ES-I3 (cell line): ENCODE data around the gene PEX7.
"Not testable (repeated sequence)": the region's sequence is repeated elsewhere in the genome, so short reads cannot be mapped to it uniquely, and the experiment has no call there.

Experiments used
- H3K36me3 ChIP-seq: 2 replicates; pipeline ENCODE4 v1.6.1; 2013; ENCODE audit warnings: mild to moderate bottlenecking, low read length, control low read depth, moderate library complexity; ENCODE audit not compliant: insufficient read depth
- H3K4me1 ChIP-seq: 2 replicates; pipeline ENCODE4 v1.6.1; 2013; ENCODE audit warnings: mild to moderate bottlenecking, control low read depth, low read length; ENCODE audit not compliant: insufficient read depth
- H3K9ac ChIP-seq: 2 replicates; pipeline ENCODE4 v1.6.1; 2013; ENCODE audit warnings: low read depth, mild to moderate bottlenecking, low read length, moderate library complexity
- H3K9me3 ChIP-seq: 2 replicates; pipeline ENCODE4 v1.6.1; 2013; ENCODE audit warnings: mild to moderate bottlenecking, low read length, moderate library complexity; ENCODE audit not compliant: control insufficient read depth, insufficient read depth

The PEX7 gene

DNA sequence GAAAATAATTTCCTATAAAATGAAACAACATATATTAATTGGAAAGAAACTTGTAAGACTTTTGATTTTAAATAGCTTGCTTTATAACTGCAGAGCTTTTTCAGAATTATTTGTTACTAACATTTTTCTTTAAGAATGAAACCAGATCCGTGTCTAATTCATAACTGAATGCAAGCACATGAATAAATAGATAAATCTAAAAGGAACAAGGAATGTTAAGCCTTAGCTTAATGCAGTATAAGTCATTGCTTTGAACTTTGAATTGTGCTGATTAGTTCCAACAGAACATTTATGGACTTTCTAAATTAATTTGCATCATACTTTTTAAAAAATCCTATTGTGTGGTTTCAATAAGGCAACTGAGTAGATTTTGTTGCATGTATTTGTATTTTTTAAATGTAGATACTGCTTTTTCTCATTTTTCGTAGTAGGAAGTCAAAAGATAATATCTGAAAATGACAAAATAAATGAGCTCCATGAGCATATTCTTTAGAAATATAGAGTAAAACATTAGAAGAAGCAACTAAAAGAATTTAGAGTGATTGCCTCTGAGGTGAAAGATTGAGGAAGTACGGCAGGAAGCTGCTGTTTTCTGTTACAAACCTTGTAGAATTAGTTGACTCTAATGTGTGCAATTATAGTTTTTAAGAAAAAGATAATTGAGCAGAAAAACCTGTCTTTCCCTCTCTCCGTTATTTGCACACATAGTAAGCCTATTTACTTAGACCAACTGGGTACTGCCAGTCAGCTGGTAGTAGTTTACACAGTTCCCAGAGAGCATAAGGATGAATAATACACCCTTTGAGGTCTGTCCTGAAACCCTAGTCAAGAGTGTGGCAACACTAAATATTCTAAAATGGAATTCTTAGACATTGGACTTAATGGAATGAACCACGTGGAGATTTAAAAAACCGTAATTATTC is 67.1 kb downstream of the PEX7 start:
- H3K9ac ChIP-seq = no peak overlapping the region
- H3K36me3 ChIP-seq = no peaks in the 10 kb centered on the region

DNA sequence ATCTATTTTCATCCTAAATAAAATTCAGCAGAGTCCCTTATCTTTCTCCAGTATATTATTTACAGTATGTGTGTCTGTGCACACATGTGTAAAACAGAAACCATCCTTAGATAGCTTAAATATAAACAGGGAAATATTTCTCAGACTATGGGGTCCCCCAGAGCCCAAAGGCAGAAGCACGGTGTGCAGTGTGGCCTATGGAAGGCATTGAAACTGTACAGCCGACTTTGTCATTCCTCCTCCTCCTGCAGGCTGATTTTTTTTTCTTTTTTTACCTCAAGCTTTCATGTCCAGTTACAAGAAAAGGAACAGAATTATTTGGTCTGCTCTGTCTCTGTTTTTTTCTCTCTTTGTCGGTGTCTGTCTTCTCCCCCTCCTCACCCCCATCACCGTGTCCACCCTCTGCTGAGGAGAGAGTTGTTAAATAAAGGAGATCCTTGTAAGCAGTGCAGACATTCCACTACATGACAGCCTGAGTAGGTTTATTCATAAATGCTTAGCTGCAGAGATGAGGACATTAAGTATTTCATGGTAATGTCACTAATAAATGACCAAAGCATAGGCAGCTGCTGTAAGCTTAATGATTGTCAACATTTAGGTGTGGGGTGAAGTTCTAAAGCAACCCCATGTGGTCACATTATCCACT is 67.9 kb downstream of the PEX7 start:
- Histone ChIP-seq H3K36me3 (no peaks in the 10 kb centered on the region), H3K4me1 (no peaks in the 10 kb centered on the region), H3K9ac (no peak overlapping the region), H3K9me3 (no peaks in the 10 kb centered on the region)

More for the DNA sequence above, 67.1 kb downstream of the PEX7 start:
- Histone ChIP-seq H3K9me3 (no peaks in the 10 kb centered on the region), H3K4me1 (no peaks in the 10 kb centered on the region)

DNA sequence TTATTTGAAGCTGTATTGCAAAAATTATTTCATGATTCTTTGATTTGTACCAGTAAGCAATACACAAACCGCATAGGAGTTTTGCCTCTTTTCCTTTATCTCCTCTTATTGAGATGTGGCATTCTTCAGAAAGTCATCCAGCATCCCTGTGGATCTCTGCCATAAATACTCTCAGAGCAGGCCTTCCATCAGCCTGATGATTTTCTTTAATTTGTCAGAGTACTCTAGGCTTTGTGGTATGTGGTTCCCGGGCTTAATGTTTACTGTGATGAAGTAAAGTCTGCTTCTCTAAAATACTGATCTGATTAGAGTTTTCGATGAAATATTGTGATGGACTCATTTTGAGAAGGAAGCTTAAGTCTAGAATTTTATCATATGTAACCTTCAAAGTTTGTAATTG is 68.6 kb downstream of the PEX7 start:
- Histone ChIP-seq H3K4me1 (no peaks in the 10 kb centered on the region), H3K9ac (no peak overlapping the region), H3K36me3 (no peaks in the 10 kb centered on the region), H3K9me3 (no peaks in the 10 kb centered on the region)

DNA sequence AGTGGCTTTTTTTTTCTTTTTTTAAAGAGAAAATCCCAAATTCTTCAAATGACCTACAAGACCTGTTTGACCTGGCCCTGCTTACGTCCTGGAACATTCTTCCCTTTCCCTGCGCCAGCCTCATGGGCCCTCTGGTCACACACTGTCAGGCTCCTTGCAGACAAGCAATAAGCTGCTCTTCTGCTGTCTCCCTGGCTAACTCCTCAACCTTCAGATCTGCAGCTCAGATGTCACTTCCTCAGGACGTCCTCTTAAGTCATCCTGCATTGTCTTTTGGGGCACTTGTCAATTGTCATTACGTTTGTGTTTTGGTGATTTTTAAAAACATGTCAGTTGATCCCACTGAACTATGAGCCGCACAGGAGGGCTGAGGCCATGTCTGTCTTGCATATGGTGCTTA is 70.8 kb downstream of the PEX7 start:
- Histone ChIP-seq H3K4me1 (no peaks in the 10 kb centered on the region), H3K9ac (no peak overlapping the region), H3K36me3 (no peaks in the 10 kb centered on the region), H3K9me3 (no peaks in the 10 kb centered on the region)

DNA sequence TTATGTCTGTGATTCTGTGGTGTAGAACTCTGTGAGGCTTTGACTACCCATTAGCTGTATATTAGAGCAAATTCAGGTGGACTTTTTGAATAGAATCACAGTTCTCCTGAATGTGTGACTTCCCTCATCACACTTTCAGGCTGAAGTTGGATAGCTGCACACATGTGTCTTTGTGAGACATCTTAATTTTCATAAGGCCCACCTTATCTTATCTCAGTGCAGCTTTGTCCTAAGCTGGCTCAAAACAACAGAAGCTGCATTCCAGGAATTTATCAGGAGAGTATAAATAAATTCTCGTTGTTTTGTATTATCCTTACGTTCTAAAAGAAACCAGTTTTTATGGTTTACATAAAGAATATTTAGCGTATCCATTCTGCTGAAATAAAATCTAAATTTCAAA is 73.5 kb downstream of the PEX7 start:
- Histone ChIP-seq H3K9ac (no peak overlapping the region), H3K9me3 (no peaks in the 10 kb centered on the region), H3K4me1 (no peaks in the 10 kb centered on the region), H3K36me3 (no peaks in the 10 kb centered on the region)

GRCh38 chr6:136897071-136897470 is 74.7 kb downstream of the PEX7 start:
- Histone ChIP-seq H3K9ac (no peak overlapping the region), H3K36me3 (no peaks in the 10 kb centered on the region), H3K4me1 (no peaks in the 10 kb centered on the region), H3K9me3 (no peaks in the 10 kb centered on the region)

DNA sequence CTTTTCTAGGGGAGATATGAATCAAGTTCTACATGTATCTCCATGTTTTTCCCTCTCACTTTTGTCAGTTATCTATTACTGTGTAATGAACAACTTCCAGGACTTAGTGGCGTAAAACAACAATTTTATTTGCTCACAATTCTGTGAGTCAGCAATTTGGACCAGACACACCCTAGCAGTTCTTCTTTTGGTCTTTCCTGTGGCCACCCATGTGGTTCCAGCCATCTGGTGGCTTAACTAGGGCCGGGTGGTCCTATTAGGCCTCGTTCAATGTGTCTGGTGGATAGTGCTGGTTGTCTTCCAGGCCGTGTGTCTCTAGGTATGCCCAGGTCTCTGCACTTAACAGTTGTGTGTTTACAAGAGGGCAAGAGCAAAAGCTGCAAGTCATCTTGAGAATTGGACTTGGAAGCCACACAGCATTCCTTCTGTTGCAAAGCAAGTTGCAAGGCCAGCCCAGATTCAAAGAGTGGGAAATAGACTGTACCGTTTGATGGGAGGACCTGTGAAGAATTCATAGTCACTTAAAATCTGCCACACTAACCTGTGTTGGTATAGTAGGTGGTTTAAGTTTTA is 78.9 kb downstream of the PEX7 start:
- Histone ChIP-seq H3K4me1 (no peaks in the 10 kb centered on the region), H3K9ac (no peak overlapping the region), H3K9me3 (no peaks in the 10 kb centered on the region), H3K36me3 (no peaks in the 10 kb centered on the region)

DNA sequence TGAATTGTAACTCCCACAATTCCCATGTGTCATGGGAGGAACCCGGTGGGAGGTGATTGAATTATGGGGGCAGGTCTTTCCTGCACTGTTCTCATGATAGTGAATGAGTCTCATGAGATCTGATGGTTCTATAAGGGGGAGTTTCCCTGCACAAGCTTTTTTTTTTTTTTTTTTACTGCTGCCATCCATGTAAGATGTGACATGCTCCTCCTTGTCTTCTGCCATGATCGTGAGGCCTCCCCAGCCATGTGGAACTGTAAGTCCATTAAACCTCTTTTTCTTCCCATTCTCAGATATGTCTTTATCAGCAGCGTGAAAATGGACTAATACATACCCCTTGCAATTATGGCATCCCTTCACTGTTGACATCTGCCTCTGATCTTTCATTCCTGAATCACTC is 82.1 kb downstream of the PEX7 start:
- not testable (repeated sequence) for H3K9me3 ChIP-seq, H3K9ac ChIP-seq, H3K4me1 ChIP-seq

DNA sequence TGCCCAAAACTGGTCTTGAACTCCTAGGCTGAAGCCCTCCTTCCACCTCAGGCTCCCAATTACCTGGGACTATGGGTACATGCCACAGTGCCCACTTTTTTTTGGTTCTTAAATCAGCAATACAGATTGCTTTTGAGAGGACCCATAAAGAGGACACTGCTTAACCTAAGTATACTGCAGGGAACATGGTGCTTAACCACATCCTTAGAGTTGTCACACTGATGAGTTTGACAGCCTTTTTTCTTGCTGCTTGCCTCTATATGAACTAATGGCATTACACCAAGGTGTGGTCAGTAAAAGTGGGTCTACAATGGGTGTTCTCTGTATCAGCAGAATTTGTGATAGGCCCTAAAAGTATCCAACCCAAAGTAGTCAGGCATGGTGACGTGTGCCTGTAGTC is 92.6 kb downstream of the PEX7 start:
- Histone ChIP-seq H3K9me3 (no peaks in the 10 kb centered on the region), H3K4me1 (0 out of 2 replicates have a peak, but pooled peaks cover 5% of the 10 kb centered on the region), H3K36me3 (no peaks in the 10 kb centered on the region), H3K9ac (no peak overlapping the region)

More for the DNA sequence above, 82.1 kb downstream of the PEX7 start:
- H3K36me3 ChIP-seq = not testable (repeated sequence)

GRCh38 chr6:136918706-136919105 is 96.3 kb downstream of the PEX7 start:
- no peaks in the 10 kb centered on the region for H3K36me3 ChIP-seq
- 0 out of 2 replicates have a peak, but pooled peaks cover 5% of the 10 kb centered on the region for H3K4me1 ChIP-seq
- no peaks in the 10 kb centered on the region; the same call in 1 of the 2 replicates for H3K9me3 ChIP-seq
- H3K9ac ChIP-seq = no peak overlapping the region

DNA sequence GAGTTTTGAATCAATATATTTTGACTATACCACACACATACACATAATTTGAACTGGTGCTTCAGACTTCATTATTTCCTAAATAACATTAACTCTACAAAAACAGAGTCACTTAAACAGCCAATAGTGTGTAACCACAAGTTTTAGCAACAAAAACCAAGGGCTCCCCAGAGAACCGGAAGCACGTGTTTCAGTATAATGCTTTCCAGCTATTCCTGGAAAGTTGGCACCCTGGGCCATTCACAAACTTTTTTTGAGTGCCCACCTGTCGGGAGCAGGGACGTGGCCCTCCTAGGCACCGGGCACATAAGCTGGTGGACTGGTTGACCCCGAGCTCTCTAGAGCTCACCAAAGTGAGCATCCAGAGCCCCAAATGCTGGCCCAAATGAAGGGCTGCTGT is 97.8 kb downstream of the PEX7 start:
- H3K36me3 ChIP-seq = no peaks in the 10 kb centered on the region
- H3K9ac ChIP-seq = peak overlapping the region; percentile 68
- H3K4me1 ChIP-seq = 0 out of 2 replicates have a peak, but pooled peaks cover 5% of the 10 kb centered on the region
- no peaks in the 10 kb centered on the region; the same call in 1 of the 2 replicates for H3K9me3 ChIP-seq

DNA sequence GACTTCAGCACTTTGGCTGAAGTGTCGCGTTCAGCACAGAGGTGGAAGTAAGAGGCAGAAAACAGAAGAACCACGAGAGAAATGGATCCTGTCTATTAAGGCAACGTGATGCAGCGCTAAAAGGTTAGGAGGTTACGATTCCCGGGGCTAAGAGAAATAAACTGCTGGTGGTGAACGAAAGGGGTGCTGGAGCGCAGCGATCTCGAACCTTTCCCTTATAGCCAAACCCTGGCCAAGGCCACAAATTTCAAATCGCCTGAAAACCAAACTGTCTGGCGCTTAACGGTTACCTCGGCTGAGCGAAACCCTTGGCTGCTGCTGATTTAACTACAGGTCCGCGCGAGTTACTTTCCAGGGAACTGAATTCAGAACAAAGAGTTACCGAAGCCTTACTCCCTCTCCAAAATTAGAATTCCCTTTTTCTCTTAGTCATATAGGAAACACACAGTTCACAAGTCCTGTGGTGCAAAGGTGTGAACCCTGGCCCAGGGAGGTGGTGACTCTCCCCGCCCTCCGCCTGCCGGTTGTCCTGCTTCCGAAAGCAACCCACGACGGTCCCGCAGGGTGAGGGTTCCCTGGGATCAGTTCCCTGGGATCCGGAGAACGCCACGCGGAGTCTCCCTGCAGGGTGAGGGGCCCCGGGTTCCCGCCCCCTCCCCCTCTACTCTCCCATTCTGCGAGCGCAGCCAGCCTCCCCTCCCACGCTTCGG is 98.4 kb downstream of the PEX7 start:
- Histone ChIP-seq H3K9ac (peak overlapping the region; percentile 68), H3K9me3 (no peaks in the 10 kb centered on the region; the same call in 1 of the 2 replicates), H3K4me1 (0 out of 2 replicates have a peak, but pooled peaks cover 5% of the 10 kb centered on the region), H3K36me3 (no peaks in the 10 kb centered on the region)

- Histone ChIP-seq H3K9me3 (no peaks in the 10 kb centered on the region; the same call in 1 of the 2 replicates), H3K4me1 (0 out of 2 replicates have a peak, but pooled peaks cover 5% of the 10 kb centered on the region), H3K36me3 (no peaks in the 10 kb centered on the region), H3K9ac (peak overlapping the region; percentile 68; the same call in 1 of the 2 replicates)
Measured at GRCh38 chr6:136921381-136921935, 99.1 kb downstream of the PEX7 start.
